Uterus (tissue), 4 donors: ENCODE results near the gene MED27. TPM values are rescaled to one million over a fixed set of nuclear protein-coding genes. Genes with fewer than 3 reads are reported as not detected.

Experiments
- DNase-seq, 2 donors: peaks; one replicate each; pipeline ENCODE4 v3.0.0-alpha.2; 2019 to 2020
- H3K27ac ChIP-seq, 2 donors: fragments of 200-600 bp; sonication (generic); 1 replicate in 1 of 2; 2 replicates in 1 of 2; pipeline ENCODE4 v1.5.1; 2016 to 2018
- H3K27me3 ChIP-seq, 2 donors: fragments of 200-600 bp; sonication (generic); one replicate each; pipeline ENCODE4 v1.5.1; 2018 to 2019; ENCODE audit warnings: control low read depth in 1 of 2
- H3K36me3 ChIP-seq, 2 donors: fragments of 200-600 bp; sonication (generic); one replicate each; pipeline ENCODE4 v1.5.1; 2019; ENCODE audit warnings: control low read depth in 1 of 2
- H3K4me1 ChIP-seq, 2 donors: fragments of 200-600 bp; sonication (generic); one replicate each; pipeline ENCODE4 v1.5.1; 2018 to 2019; ENCODE audit warnings: control low read depth in 1 of 2
- H3K4me3 ChIP-seq, 2 donors: fragments of 200-600 bp; sonication (generic); 1 replicate in 1 of 2; 2 replicates in 1 of 2; pipeline ENCODE4 v1.5.1; 2018 to 2019; ENCODE audit warnings: mild to moderate bottlenecking in 1 of 2
- H3K9me3 ChIP-seq, 2 donors: fragments of 200-600 bp; sonication (generic); one replicate each; pipeline ENCODE4 v1.5.1; 2019; ENCODE audit warnings: control low read depth in 1 of 2
- POLR2A ChIP-seq, 2 donors: fragments of 450-650 bp; IDR thresholded peaks; one replicate each; pipeline ENCODE4 v1.6.1; 2016; ENCODE audit warnings: antibody characterized with exemption in 2 of 2, mild to moderate bottlenecking in 1 of 2, moderate library complexity in 1 of 2
- intact Hi-C: fragments of 100-400 bp; cut with DNase I; formaldehyde crosslinking; loops from one replicate; pipeline ENCODE4 v1.15.1; 2023; ENCODE audit warnings: low total_unique reads
- total RNA-seq, 4 donors: library from RNA; depleted of rRNA in 3 of 4; stranded (reverse); fragments of >200 nt in 3 of 4; gene quantifications; one replicate each; pipeline versions ENCODE4 v1.1.0 to v1.2.4, GENCODE V29; 2014 to 2023
- TF ChIP-seq, protein P1 (sequence below), 4 experiments: fragments of 200-600 bp in 2 of 4; fragments of 450-650 bp in 2 of 4; sonication (generic) in 2 of 4; IDR thresholded peaks; one replicate each; pipeline ENCODE4 v1.5.1; 2016 to 2019; ENCODE audit warnings: antibody characterized with exemption in 4 of 4, mild to moderate bottlenecking in 2 of 4, moderate library complexity in 1 of 4
- donor health status: DM: yes; HTN: yes; CAD: no.

Gene MED27
- total RNA-seq, 4 donors from 2014 or later: 4.6 to 29.3 (median 10.7) TPM

DNA sequence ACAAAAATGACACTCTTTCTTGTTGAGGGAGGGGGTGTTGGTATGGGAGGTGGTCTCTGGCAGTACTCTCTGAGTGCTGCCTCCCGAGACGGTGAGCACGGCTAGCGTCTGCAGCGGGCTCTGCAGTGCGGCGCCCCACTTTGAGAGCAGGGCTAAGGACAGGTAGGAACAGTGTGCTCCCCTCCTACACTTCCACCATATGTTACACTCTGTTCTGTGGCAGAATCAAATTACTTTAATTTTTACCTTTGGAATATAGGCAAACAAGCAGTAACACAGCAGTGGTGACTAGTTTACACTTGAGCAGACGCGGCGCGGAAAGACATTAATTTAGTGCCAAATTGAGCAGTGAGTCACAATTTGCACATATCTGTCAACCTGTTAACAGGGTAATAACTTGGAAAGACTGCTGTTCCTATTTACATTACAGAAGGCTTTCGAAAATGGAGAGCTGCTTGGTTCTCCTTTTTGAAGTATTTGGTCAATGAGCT, 136.3 kb downstream of the MED27 start:
- Histone ChIP-seq H3K9me3 (no peaks in the 10 kb centered on the region), H3K4me3 (no peak overlapping the region), H3K27ac (no peak overlapping the region), H3K36me3 (no peaks in the 10 kb centered on the region), H3K4me1 (no peaks in the 10 kb centered on the region), H3K27me3 (no peaks in the 10 kb centered on the region)
- DNase-seq: no peak
- TF ChIP-seq, protein P1, sequence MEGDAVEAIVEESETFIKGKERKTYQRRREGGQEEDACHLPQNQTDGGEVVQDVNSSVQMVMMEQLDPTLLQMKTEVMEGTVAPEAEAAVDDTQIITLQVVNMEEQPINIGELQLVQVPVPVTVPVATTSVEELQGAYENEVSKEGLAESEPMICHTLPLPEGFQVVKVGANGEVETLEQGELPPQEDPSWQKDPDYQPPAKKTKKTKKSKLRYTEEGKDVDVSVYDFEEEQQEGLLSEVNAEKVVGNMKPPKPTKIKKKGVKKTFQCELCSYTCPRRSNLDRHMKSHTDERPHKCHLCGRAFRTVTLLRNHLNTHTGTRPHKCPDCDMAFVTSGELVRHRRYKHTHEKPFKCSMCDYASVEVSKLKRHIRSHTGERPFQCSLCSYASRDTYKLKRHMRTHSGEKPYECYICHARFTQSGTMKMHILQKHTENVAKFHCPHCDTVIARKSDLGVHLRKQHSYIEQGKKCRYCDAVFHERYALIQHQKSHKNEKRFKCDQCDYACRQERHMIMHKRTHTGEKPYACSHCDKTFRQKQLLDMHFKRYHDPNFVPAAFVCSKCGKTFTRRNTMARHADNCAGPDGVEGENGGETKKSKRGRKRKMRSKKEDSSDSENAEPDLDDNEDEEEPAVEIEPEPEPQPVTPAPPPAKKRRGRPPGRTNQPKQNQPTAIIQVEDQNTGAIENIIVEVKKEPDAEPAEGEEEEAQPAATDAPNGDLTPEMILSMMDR (IDR thresholded peaks at IDR 0.05): no peak
- no peak for TF ChIP-seq POLR2A (IDR thresholded peaks at IDR 0.05)
- intact Hi-C loops: no loop called here

DNA sequence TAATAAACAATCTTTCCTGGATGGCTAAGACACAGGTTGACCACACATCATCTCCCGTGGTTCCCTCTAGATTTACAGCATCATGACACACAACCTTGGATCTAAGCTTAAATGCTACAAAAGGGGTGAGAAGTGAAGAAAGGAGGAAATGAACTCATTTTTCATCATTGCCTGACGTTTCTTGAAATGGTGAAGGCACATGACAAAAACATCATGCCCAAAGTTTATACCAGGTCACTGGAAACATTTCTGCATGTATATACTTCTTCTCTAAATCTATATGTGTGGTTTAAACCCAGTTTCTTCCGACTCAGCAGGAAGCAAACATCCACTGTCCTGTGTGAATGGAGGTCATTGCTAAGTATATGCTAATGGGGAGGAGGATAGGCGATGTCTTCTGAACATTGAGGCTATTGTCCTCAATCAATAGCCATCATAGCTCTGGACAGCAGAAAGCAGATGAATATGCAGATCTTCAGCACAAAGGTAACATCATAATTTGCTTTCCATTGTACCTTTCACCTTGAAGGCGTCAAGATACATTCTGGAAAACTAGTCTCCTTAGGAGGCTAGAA, 137.4 kb downstream of the MED27 start:
- H3K4me1 ChIP-seq: no peaks in the 10 kb centered on the region

DNA sequence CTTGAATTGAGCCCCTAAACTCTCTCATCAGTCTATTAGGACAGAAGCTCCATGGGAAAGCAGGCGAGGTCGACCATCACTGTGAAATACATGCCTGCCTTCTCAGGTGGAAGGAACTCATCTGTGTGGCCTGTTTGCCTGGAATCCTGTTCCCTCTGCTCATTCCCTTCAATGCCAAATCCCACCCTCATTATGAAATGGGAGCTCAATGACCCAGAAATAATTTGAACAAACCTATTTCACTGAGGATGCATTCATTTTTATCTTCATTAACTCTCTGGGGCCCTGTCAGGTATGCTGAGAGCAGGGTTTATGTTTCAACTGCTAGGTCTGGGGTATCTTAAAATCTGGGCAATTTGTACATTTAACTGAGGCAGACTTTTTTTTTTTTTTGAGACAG, 142.2 kb downstream of the MED27 start:
- Histone ChIP-seq H3K9me3 (no peaks in the 10 kb centered on the region), H3K36me3 (no peaks in the 10 kb centered on the region), H3K4me3 (no peak overlapping the region), H3K27me3 (no peaks in the 10 kb centered on the region), H3K4me1 (no peaks in the 10 kb centered on the region), H3K27ac (no peak overlapping the region)
- intact Hi-C loops: no loop called here
- TF ChIP-seq, protein P1 (IDR thresholded peaks at IDR 0.05): no peak
- TF ChIP-seq POLR2A (IDR thresholded peaks at IDR 0.05): no peak
- DNase-seq: no peak

More for the DNA sequence above, 137.4 kb downstream of the MED27 start:
- no peaks in the 10 kb centered on the region for H3K36me3 ChIP-seq
- no peak overlapping the region for H3K4me3 ChIP-seq
- no peak overlapping the region for H3K27ac ChIP-seq
- TF ChIP-seq, protein P1 (IDR thresholded peaks at IDR 0.05): no peak
- no peak for DNase-seq
- intact Hi-C loops: no loop called here
- H3K9me3 ChIP-seq: no peaks in the 10 kb centered on the region
- no peaks in the 10 kb centered on the region for H3K27me3 ChIP-seq

DNA sequence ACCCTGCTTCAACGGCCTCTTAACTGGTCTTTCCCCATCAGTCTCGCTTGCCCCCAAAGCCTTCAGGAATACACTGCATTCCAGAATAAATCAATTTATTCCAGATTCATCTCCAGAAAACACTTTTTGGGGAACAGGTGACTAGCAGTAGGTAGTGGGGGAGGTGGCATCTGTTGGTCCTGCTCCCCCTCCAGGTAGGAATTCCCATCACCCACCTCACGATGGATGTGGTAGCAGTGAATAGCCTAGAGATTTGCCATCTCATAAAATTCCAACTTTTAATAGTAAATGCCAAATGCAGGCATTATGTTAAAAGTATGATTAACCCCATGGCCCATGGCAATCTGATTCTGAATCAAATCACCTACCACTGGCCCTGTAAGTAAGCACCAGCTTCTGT, 142.7 kb downstream of the MED27 start:
- Histone ChIP-seq H3K27me3 (no peaks in the 10 kb centered on the region), H3K4me3 (no peak overlapping the region), H3K9me3 (no peaks in the 10 kb centered on the region), H3K36me3 (no peaks in the 10 kb centered on the region), H3K27ac (no peak overlapping the region), H3K4me1 (no peaks in the 10 kb centered on the region)
- intact Hi-C loops: no loop called here
- DNase-seq: no peak
- TF ChIP-seq, protein P1 (IDR thresholded peaks at IDR 0.05): no peak
- no peak for TF ChIP-seq POLR2A (IDR thresholded peaks at IDR 0.05)

DNA sequence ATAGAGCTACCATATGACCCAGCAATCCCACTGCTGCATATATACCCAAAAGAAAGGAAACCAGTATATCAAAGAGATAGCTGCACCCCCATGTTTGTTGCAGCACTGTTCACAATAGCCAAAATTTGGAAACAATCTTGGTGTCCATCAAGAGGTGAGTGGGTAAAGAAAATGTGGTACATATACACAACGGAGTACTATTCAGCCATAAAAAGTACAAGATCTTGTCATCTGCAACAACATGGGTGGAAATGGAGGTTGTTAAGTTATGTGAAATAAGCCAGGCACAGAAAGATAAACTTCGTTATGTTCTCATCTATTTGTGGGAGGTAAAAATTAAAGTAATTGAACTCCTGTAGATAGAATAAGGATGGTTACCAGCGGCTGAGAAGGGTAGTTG, 145.0 kb downstream of the MED27 start:
- no peaks in the 10 kb centered on the region for H3K36me3 ChIP-seq
- no peaks in the 10 kb centered on the region for H3K4me1 ChIP-seq
- DNase-seq: no peak
- intact Hi-C loops: no loop called here
- TF ChIP-seq POLR2A (IDR thresholded peaks at IDR 0.05): no peak
- TF ChIP-seq, protein P1 (IDR thresholded peaks at IDR 0.05): no peak
- no peaks in the 10 kb centered on the region for H3K27me3 ChIP-seq
- H3K4me3 ChIP-seq: no peak overlapping the region
- H3K9me3 ChIP-seq: no peaks in the 10 kb centered on the region
- H3K27ac ChIP-seq: no peak overlapping the region
